NK-92 (cell line): Measurements from ENCODE around the gene MARK3.

ENCODE experiments used
- DNase-seq: peaks from one replicate; lab custom pipeline; 2025; ENCODE audit not compliant: unreplicated experiment; lab: John Stamatoyannopoulos, UW

MARK3 gene

GRCh38 chr14:103485504-103485903, 100.3 kb downstream of the MARK3 start:
- no peak for DNase-seq

DNA sequence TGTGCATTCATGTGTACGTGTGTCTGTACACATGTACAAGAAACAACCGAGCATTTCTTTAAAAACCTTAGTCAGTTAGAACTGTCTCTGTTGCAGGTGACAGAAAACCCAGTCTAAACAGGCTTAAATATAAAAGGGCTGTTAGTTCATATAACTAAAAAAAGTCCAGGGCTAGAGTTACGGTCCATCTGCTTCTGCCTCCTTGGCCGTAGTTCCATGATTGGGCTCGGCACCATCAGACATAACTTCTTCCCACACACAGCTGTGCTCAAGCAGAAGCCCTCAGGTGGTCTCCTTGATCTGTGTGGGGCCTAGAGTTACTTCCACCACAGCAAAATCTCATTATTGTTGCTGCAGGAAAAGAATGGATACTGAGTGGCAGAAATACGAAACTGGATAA, 102.9 kb downstream of the MARK3 start:
- DNase-seq: no peak

- DNase-seq: no peak
Measured at GRCh38 chr14:103488960-103489359, 103.7 kb downstream of the MARK3 start.

DNA sequence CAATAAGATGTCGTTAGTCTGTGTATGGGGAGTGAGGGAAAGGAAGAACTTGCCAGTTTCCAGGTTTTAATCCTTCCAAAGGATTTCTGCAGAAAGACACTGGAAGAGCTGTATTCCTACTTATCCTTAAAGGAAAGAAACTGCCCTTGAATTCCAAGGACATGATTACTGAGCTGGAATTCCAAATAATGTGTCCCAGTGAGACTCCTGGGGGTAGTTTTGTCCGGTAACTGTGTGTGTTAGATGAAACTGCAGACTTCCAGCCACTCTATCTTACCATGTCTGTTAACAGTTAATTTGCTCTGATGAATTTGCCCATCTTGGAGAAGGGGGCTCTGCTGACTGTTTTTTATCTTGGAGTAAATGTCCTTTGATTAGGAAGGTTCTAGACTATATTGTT, 104.4 kb downstream of the MARK3 start:
- DNase-seq: no peak

- no peak for DNase-seq
Measured at GRCh38 chr14:103491691-103492090, 106.5 kb downstream of the MARK3 start.

- no peak for DNase-seq
Measured at GRCh38 chr14:103492156-103492925, 107.1 kb downstream of the MARK3 start.

- DNase-seq: no peak
Measured at GRCh38 chr14:103495854-103496253, 110.6 kb downstream of the MARK3 start.

DNA sequence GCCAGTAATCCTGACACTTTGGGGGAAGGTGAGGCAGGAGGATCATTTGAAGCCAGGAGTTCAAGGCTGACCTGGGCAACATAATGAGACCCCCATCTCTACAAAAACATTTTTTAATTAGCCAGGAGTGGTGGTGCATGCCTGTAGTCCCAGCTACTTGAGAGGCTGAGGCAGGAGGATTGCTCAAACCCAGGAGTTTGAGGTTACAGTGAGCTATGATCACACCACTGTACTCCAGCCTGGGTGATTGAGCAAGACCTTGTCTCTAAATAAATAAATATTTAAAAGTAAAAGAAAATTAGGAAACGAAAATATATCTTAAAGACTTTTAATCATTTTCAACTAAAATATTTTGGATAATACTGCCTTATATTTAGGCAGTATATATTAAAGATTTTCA, 111.6 kb downstream of the MARK3 start:
- DNase-seq: no peak

DNA sequence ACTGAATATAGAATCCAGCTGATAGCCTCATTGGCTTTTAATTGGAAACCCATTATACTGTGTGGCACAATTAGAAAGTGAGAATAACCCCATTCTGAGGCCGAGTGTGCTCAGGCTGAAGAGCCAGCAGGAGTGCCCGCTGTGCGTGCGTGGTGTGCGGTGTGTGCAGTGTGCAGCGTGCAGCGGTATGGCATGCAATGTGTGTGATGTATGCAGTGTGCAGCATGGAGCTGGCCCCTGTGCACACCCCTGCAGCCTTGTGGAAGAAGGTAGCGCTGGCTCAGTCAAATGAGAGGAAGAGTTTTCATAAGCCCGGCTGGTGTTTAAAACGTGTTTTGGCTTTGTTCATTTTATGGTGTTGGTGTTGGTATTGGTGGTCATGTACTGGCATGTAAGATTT, 114.5 kb downstream of the MARK3 start:
- no peak for DNase-seq

GRCh38 chr14:103500148-103500990, 115.2 kb downstream of the MARK3 start:
- no peak for DNase-seq

DNA sequence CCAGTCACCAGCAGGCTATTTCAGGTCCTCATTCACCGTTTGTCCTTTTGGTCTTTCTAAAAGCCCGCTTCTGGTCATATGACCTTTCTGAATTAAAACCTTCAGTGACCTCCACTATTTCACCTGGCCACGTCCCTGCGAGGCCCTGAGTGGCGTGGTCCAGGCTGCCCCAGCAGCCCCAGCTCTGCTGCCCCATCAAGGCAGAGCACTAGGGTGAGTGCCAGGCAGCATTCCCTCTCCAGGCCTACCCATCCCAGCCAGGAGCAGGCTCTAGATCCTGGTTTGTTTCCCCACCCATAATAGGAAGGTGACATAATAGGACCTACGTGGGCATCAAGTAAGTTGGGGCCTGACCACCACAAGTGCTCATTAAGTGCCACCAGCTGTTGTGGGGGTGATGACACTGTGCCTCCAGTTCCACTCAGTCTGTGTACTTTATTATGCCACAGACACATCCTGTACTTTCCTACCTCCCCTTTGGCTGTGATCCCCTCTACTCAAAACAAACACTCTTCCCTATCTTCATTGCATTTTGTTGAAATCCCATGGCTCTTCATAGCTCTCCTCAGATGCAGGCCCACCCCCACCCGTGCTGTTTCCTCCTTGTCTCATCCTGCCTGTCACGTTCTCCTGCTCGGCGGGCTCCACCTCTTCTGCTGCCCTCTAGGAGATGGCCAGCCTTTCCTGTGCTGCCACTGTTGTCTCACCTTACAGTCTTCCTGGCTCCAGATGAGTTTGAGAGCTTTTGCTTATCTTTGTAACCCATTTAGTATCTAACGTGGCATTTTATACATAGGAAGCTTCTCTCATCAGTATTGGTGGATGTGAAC, 116.0 kb downstream of the MARK3 start:
- DNase-seq: no peak

- no peak for DNase-seq
Measured at GRCh38 chr14:103501921-103502669, 116.9 kb downstream of the MARK3 start.

GRCh38 chr14:103502877-103503276, 117.7 kb downstream of the MARK3 start:
- no peak for DNase-seq

GRCh38 chr14:103503296-103503695, 118.1 kb downstream of the MARK3 start:
- DNase-seq: no peak

DNA sequence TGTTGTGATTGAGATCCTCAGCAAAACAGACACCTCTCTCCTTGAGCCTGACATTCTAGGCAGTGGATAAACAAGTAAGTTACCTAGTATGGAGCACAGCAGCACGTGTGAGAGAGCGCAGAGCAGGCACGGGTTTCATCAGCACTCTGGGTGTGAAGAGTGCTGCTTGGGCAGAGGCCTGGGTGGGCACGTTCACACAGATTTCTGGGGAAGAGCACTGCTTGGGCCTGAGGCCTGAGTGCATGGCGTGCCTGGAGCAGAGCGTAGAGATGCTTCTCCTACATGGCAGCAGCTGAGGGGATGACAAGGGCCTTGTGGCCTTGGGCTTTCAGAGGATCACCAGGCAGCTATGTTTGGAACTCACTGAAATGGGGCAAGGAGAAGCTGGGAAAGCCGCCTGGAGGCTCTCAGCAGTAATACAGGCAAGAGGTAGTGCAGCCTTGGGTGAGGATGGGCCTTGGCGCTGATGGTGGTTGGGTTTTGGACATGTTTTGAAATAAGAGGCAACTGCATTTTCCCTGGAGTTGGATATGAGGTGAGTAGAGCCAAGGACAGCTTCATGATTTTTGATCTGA, 119.9 kb downstream of the MARK3 start:
- DNase-seq: no peak

- DNase-seq: no peak
Measured at GRCh38 chr14:103507751-103508150, 122.5 kb downstream of the MARK3 start.

- DNase-seq: no peak
Measured at GRCh38 chr14:103508521-103509329, 123.5 kb downstream of the MARK3 start.

DNA sequence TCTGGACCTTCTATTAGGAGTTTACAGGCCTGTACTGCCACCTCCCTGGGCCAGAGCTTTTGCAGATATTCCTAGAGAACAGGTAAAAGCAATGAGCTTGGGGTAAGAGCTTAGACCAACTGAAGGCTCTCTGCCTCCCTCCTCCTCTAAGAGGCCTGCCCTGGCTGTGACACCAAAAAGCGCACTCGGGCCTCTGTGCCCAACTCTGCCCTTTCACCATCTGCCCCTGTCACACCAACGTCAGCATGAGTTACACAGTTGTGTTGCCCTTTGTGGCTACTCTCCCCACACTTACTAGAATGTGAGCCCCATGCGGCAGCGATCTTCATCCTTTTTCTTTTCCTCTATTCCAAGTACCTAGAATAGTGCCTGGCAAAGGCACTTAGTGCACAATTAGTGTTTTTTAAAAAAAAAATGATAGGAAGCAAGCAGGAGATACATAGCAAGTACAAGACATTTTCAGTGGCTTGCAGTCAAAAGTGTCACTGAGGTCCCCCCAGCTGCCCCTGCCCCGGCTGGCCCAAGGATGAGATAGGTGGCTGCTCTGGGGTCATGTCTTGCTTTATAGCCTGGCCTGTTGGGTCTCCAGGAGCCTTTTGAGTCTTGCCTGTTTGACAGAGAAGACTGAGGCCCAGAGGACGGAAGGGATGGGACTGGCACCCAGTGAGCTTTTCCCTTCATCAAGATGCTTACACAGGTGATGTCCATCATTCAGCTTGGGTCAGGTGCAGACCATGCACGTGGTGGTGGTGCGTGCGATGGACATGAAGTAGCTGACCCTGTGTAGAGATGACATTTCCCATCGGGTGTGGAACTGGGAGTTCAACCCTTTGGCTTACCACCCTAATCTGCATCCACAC, 124.9 kb downstream of the MARK3 start:
- no peak for DNase-seq
